Left lung (tissue), 10 donors: ENCODE data around the gene NET1. TPM values are rescaled to one million over a fixed set of nuclear protein-coding genes. Genes with fewer than 3 reads are reported as not detected.

Experiments used
- ATAC-seq: fragments of 200-7000 bp; cut with Tn5 transposase; one replicate; pipeline ENCODE4 v1.9.1; 2020; ENCODE audit warnings: moderate library complexity
- DNase-seq, 4 donors: peaks; one replicate each; pipeline ENCODE4 v3.0.0-alpha.2; 2013 to 2020
- H3K27ac ChIP-seq, 2 donors: fragments of 200-600 bp; sonication (generic) in 1 of 2; one replicate each; pipeline versions ENCODE4 v1.5.0 to v1.8.0; 2020 to 2021
- H3K27me3 ChIP-seq, 2 donors: fragments of 200-600 bp; sonication (generic) in 1 of 2; one replicate each; pipeline versions ENCODE4 v1.5.0 to v1.8.0; 2020 to 2021
- H3K36me3 ChIP-seq, 2 donors: fragments of 200-600 bp; sonication (generic) in 1 of 2; one replicate each; pipeline versions ENCODE4 v1.5.0 to v1.8.0; 2020 to 2021
- H3K4me1 ChIP-seq, 2 donors: fragments of 200-600 bp; one replicate each; pipeline ENCODE4 v1.8.0; 2021
- H3K4me3 ChIP-seq, 2 donors: fragments of 200-600 bp; sonication (generic) in 1 of 2; one replicate each; pipeline versions ENCODE4 v1.5.0 to v1.8.0; 2020 to 2021; ENCODE audit warnings: mild to moderate bottlenecking in 1 of 2
- H3K9me3 ChIP-seq, 2 donors: fragments of 200-600 bp; sonication (generic) in 1 of 2; one replicate each; pipeline versions ENCODE4 v1.5.0 to v1.8.0; 2020 to 2021
- CTCF ChIP-seq, 2 donors: fragments of 200-600 bp; sonication (generic) in 1 of 2; IDR thresholded peaks; one replicate each; pipeline versions ENCODE4 v1.5.0 to v1.8.0; 2021; ENCODE audit warnings: antibody characterized with exemption in 2 of 2
- intact Hi-C, 2 donors: fragments of 100-400 bp; cut with DNase I; formaldehyde crosslinking; loops; one replicate each; pipeline versions ENCODE4 v1.11.2 to v1.14.2; 2022
- polyA plus RNA-seq, 6 donors: library from polyadenylated mRNA; unstranded; fragments of 120-200 nt; gene quantifications; one replicate each; pipeline ENCODE4 v1.2.1, GENCODE V29; 2013; ENCODE audit not compliant: insufficient read length in 6 of 6
- total RNA-seq, 2 donors: library from RNA; stranded (reverse); fragmentation: NEBNext Ultra II Directional; extraction: Animal tissue kit (Norgen Biotek cat#: 25700); gene quantifications; one replicate each; pipeline ENCODE4 v1.2.1, GENCODE V29; 2021
- donor health status: DM: no; HTN: yes; CAD: no.
- donor health status: DM: no; HTN: no; CAD: no.

Gene NET1
- total and polyA plus RNA-seq, 8 donors = 36.3 to 221 (median 154) TPM

- Histone ChIP-seq H3K4me3 (no peak overlapping the region), H3K27ac (no peak overlapping the region), H3K36me3 (no peaks in the 10 kb centered on the region), H3K4me1 (no peaks in the 10 kb centered on the region), H3K9me3 (peaks cover 0 to 10% of the 10 kb centered on the region in 2 donors), H3K27me3 (no peaks in the 10 kb centered on the region)
- peak in 1 of 4 donors; percentile 27 for DNase-seq
- ATAC-seq = no peak
- TF ChIP-seq CTCF (IDR thresholded peaks at IDR 0.05) = no peak
- intact Hi-C loops = no loop called here
Measured at GRCh38 chr10:5490698-5491464, 78.5 kb downstream of the NET1 start.

GRCh38 chr10:5491477-5491876, 79.1 kb downstream of the NET1 start:
- no peaks in the 10 kb centered on the region for H3K27me3 ChIP-seq
- no peak overlapping the region for H3K4me3 ChIP-seq
- H3K4me1 ChIP-seq = no peaks in the 10 kb centered on the region
- H3K36me3 ChIP-seq = no peaks in the 10 kb centered on the region
- H3K27ac ChIP-seq = no peak overlapping the region
- no peak for TF ChIP-seq CTCF (IDR thresholded peaks at IDR 0.05)
- ATAC-seq = no peak
- peaks cover 0 to 10% of the 10 kb centered on the region in 2 donors for H3K9me3 ChIP-seq
- peak in 1 of 4 donors; percentile 40 for DNase-seq
- intact Hi-C loops = no loop called here

GRCh38 chr10:5492322-5492855, 80.0 kb downstream of the NET1 start:
- Histone ChIP-seq H3K36me3 (no peaks in the 10 kb centered on the region), H3K4me3 (no peak overlapping the region), H3K27me3 (no peaks in the 10 kb centered on the region), H3K4me1 (no peaks in the 10 kb centered on the region), H3K9me3 (peaks cover 0 to 10% of the 10 kb centered on the region in 2 donors), H3K27ac (no peak overlapping the region)
- DNase-seq (no peak), ATAC-seq (no peak)
- TF ChIP-seq CTCF (IDR thresholded peaks at IDR 0.05) = no peak
- intact Hi-C loops = no loop called here

GRCh38 chr10:5492929-5493576, 80.7 kb downstream of the NET1 start:
- no peak overlapping the region for H3K27ac ChIP-seq
- H3K4me1 ChIP-seq = no peaks in the 10 kb centered on the region
- intact Hi-C loops = no loop called here
- no peaks in the 10 kb centered on the region for H3K36me3 ChIP-seq
- no peak for DNase-seq
- no peak overlapping the region for H3K4me3 ChIP-seq
- ATAC-seq = no peak
- no peaks in the 10 kb centered on the region for H3K27me3 ChIP-seq
- no peak for TF ChIP-seq CTCF (IDR thresholded peaks at IDR 0.05)
- peaks cover 0 to 10% of the 10 kb centered on the region in 2 donors for H3K9me3 ChIP-seq

- ATAC-seq = peak; percentile 46
Measured at GRCh38 chr10:5493691-5494090, 81.3 kb downstream of the NET1 start.

More at GRCh38 chr10:5493691-5494090, 81.3 kb downstream of the NET1 start:
- Histone ChIP-seq H3K27me3 (no peaks in the 10 kb centered on the region), H3K4me1 (no peaks in the 10 kb centered on the region), H3K27ac (no peak overlapping the region), H3K4me3 (no peak overlapping the region), H3K36me3 (no peaks in the 10 kb centered on the region), H3K9me3 (peaks cover 0 to 10% of the 10 kb centered on the region in 2 donors)
- DNase-seq = no peak
- no peak for TF ChIP-seq CTCF (IDR thresholded peaks at IDR 0.05)
- intact Hi-C loops = no loop called here
